IMR-90 (cell line): ENCODE results near the gene RABIF. TPM values are rescaled to one million over a fixed set of nuclear protein-coding genes. Genes with fewer than 3 reads are reported as not detected.

Source experiments
- ATAC-seq: fragments of 200-7000 bp; cut with Tn5 transposase; 2 replicates; pipeline ENCODE4 v1.9.1; 2020; ENCODE audit warnings: low read depth, mild to moderate bottlenecking, moderate library complexity
- BruUV-seq: library from RNA; stranded (reverse); fragments of 400-500 nt; replicated peaks from 2 replicates; lab custom pipeline; 2021; lab: Mats Ljungman, UMichigan
- CTCF ChIA-PET: fragments of 300-600 bp; formaldehyde crosslinking; extraction: SDS; loops from one replicate; lab custom pipeline; 2021; ENCODE audit warnings: antibody characterized with exemption; lab: Yijun Ruan, JAX
- POLR2A ChIA-PET: fragments of 300-600 bp; sonication (Branson Sonifier 250); formaldehyde crosslinking; loops from one replicate; lab custom pipeline; 2022; ENCODE audit warnings: antibody characterized with exemption; ENCODE audit not compliant: unreplicated experiment; lab: Charles Lee
- DNase-seq: peaks from one replicate; pipeline ENCODE4 v3.0.0; 2013
- H2AFZ ChIP-seq: replicated peaks from 2 replicates; pipeline ENCODE3; 2013; ENCODE audit warnings: low read length, mild to moderate bottlenecking; ENCODE audit not compliant: poor library complexity
- H2AK5ac ChIP-seq: 2 replicates; pipeline ENCODE4 v1.6.1; 2013; ENCODE audit warnings: low read depth, low read length, inconsistent platforms
- H2AK9ac ChIP-seq: replicated peaks from 2 replicates; pipeline ENCODE3; 2013; ENCODE audit warnings: mild to moderate bottlenecking, low read depth, low read length, moderate library complexity; ENCODE audit not compliant: poor library complexity
- H2BK120ac ChIP-seq: 2 replicates; pipeline ENCODE4 v1.6.1; 2013; ENCODE audit warnings: low read depth, low read length, inconsistent platforms
- H2BK15ac ChIP-seq: 3 replicates; pipeline ENCODE4 v1.6.1; 2013; ENCODE audit warnings: low read depth, low read length, inconsistent platforms
- H2BK20ac ChIP-seq: 2 replicates; pipeline ENCODE4 v1.6.1; 2013; ENCODE audit warnings: low read depth, mild to moderate bottlenecking, inconsistent platforms, low read length, moderate library complexity
- H2BK5ac ChIP-seq: 2 replicates; pipeline ENCODE4 v1.6.1; 2013; ENCODE audit warnings: mild to moderate bottlenecking, low read depth, low read length, inconsistent platforms; ENCODE audit not compliant: poor library complexity, severe bottlenecking
- H3K14ac ChIP-seq: replicated peaks from 2 replicates; pipeline ENCODE4 v1.6.1; 2013; ENCODE audit warnings: low read depth, low read length, inconsistent platforms
- H3K18ac ChIP-seq: 2 replicates; pipeline ENCODE4 v1.6.1; 2013; ENCODE audit warnings: low read depth, low read length, control low read depth
- H3K23ac ChIP-seq: 2 replicates; pipeline ENCODE4 v1.6.1; 2013; ENCODE audit warnings: low read depth, low read length, inconsistent platforms
- H3K27ac ChIP-seq: 2 replicates; pipeline ENCODE4 v1.5.1; 2013; ENCODE audit warnings: mild to moderate bottlenecking, control low read depth, low read length; ENCODE audit not compliant: insufficient read depth
- H3K27me3 ChIP-seq: 2 replicates; pipeline ENCODE4 v1.6.1; 2013; ENCODE audit warnings: low read length; ENCODE audit not compliant: control insufficient read depth, insufficient read depth
- H3K36me3 ChIP-seq: 2 replicates; pipeline ENCODE4 v1.6.1; 2013; ENCODE audit warnings: low read length, mixed read lengths; ENCODE audit not compliant: control insufficient read depth, insufficient read depth
- H3K4ac ChIP-seq: 2 replicates; pipeline ENCODE4 v1.6.1; 2013; ENCODE audit warnings: low read depth, low read length, inconsistent platforms
- H3K4me1 ChIP-seq: 2 replicates; pipeline ENCODE4 v1.6.1; 2013; ENCODE audit warnings: low read length, mixed read lengths; ENCODE audit not compliant: control insufficient read depth, insufficient read depth
- H3K4me2 ChIP-seq: 2 replicates; pipeline ENCODE4 v1.6.1; 2013; ENCODE audit warnings: low read depth, mild to moderate bottlenecking, control low read depth, low read length, moderate library complexity
- H3K4me3 ChIP-seq: 2 replicates; pipeline ENCODE4 v1.5.1; 2013; ENCODE audit warnings: low read depth, mild to moderate bottlenecking, control low read depth, low read length, moderate library complexity; ENCODE audit not compliant: insufficient read depth
- H3K56ac ChIP-seq: 2 replicates; pipeline ENCODE4 v1.6.1; 2013; ENCODE audit warnings: low read length, inconsistent platforms; ENCODE audit not compliant: insufficient read depth; ENCODE audit errors: extremely low read depth
- H3K79me1 ChIP-seq, 2 experiments: 2 replicates each; pipeline ENCODE4 v1.6.1; 2013; ENCODE audit warnings: low read length in 2 of 2, inconsistent platforms in 1 of 2, low read depth in 1 of 2
- H3K9ac ChIP-seq: 2 replicates; pipeline ENCODE4 v1.6.1; 2013; ENCODE audit warnings: low read depth, low read length, control low read depth
- H3K9me1 ChIP-seq: 2 replicates; pipeline ENCODE4 v1.6.1; 2013; ENCODE audit warnings: low read length, inconsistent platforms; ENCODE audit not compliant: insufficient read depth
- H3K9me3 ChIP-seq: 2 replicates; pipeline ENCODE4 v1.6.1; 2013; ENCODE audit warnings: low read length; ENCODE audit not compliant: control insufficient read depth, insufficient read depth
- H4K20me1 ChIP-seq: 2 replicates; pipeline ENCODE4 v1.6.1; 2013; ENCODE audit warnings: low read length, inconsistent platforms; ENCODE audit not compliant: insufficient read depth
- H4K5ac ChIP-seq: 2 replicates; pipeline ENCODE4 v1.6.1; 2013; ENCODE audit warnings: mild to moderate bottlenecking, low read depth, low read length, control low read depth
- H4K8ac ChIP-seq, 2 experiments: 2 replicates each; pipeline ENCODE4 v1.6.1; 2013; ENCODE audit warnings: low read depth in 2 of 2, low read length in 2 of 2, control low read depth in 1 of 2, inconsistent platforms in 1 of 2
- H4K91ac ChIP-seq: 2 replicates; pipeline ENCODE4 v1.6.1; 2013; ENCODE audit warnings: low read depth, low read length, inconsistent platforms; ENCODE audit not compliant: insufficient read depth
- BHLHE40 ChIP-seq: fragments of 150-350 bp; IDR thresholded peaks from 2 replicates; pipeline ENCODE4 v1.6.1; 2016; ENCODE audit warnings: mild to moderate bottlenecking, low read depth, low read length
- CHD1 ChIP-seq: IDR thresholded peaks from 2 replicates; pipeline ENCODE4 v1.6.1; 2012; ENCODE audit warnings: low read depth, low read length, improper control_type of control experiment
- FOS ChIP-seq: fragments of 150-350 bp; IDR thresholded peaks from 2 replicates; pipeline ENCODE4 v1.6.1; 2016; ENCODE audit warnings: low read depth, low read length
- MAFK ChIP-seq: IDR thresholded peaks from 2 replicates; pipeline ENCODE4 v1.6.1; 2012; ENCODE audit warnings: low read depth, low read length, improper control_type of control experiment
- MAZ ChIP-seq: IDR thresholded peaks from 2 replicates; pipeline ENCODE4 v1.6.1; 2012; ENCODE audit warnings: low read depth, mild to moderate bottlenecking, low read length, improper control_type of control experiment, moderate library complexity, borderline replicate concordance
- MXI1 ChIP-seq: IDR thresholded peaks from 2 replicates; pipeline ENCODE4 v1.6.1; 2012; ENCODE audit warnings: low read depth, mild to moderate bottlenecking, low read length, moderate library complexity, borderline replicate concordance
- POLR2A ChIP-seq: IDR thresholded peaks from 2 replicates; pipeline ENCODE4 v1.6.1; 2012; ENCODE audit warnings: mild to moderate bottlenecking, low read depth, low read length
- RAD21 ChIP-seq: IDR thresholded peaks from 2 replicates; pipeline ENCODE4 v1.6.1; 2012; ENCODE audit warnings: low read length, improper control_type of control experiment
- RCOR1 ChIP-seq: IDR thresholded peaks from 2 replicates; pipeline ENCODE4 v1.6.1; 2012; ENCODE audit warnings: mild to moderate bottlenecking, low read length, improper control_type of control experiment; ENCODE audit not compliant: insufficient replicate concordance
- RFX5 ChIP-seq: IDR thresholded peaks from 2 replicates; pipeline ENCODE4 v1.8.0; 2012; ENCODE audit warnings: low read depth, mild to moderate bottlenecking, low read length, moderate library complexity
- SMC3 ChIP-seq: fragments of 150-350 bp; IDR thresholded peaks from 2 replicates; pipeline ENCODE4 v1.6.1; 2016; ENCODE audit warnings: low read depth, mild to moderate bottlenecking, antibody characterized with exemption, low read length, moderate library complexity
- WGBS, 2 experiments: methylation state at CpG; one replicate each; pipeline versions ENCODE4 v1.1.5 to v1.1.7; 2013; ENCODE audit warnings: missing lambda C conversion rate in 2 of 2; ENCODE audit not compliant: insufficient read length in 1 of 2; ENCODE audit errors: extremely low coverage in 2 of 2; 5-methylcytosine and 5-hydroxymethylcytosine counted together
- dilution Hi-C: fragments of 300-500 bp; cut with HindIII; formaldehyde crosslinking; loops from one replicate; pipeline ENCODE4 v1.14.3; 2018; ENCODE audit warnings: low sequenced_read_pairs; ENCODE audit not compliant: unreplicated experiment
- in situ Hi-C: fragments of 300-500 bp; cut with MboI; formaldehyde crosslinking; loops from 3 replicates; pipeline ENCODE4 v1.14.3; 2019; ENCODE audit warnings: low sequenced_read_pairs, inconsistent platforms, mixed read lengths
- intact Hi-C: fragments of 100-400 bp; cut with micrococcal nuclease; formaldehyde crosslinking; loops from 2 replicates; pipeline ENCODE4 v1.10.0; 2022
- polyA plus RNA-seq, 3 experiments: library from polyadenylated mRNA; depleted of rRNA; stranded (reverse); fragments of >200 nt; gene quantifications; 2 replicates each; pipeline ENCODE4 v1.2.3, GENCODE V29; 2012; ENCODE audit warnings: low replicate concordance in 1 of 3
- total RNA-seq: library from RNA; depleted of rRNA; stranded (reverse); fragments of >200 nt; gene quantifications from 2 replicates; pipeline ENCODE4 v1.2.3, GENCODE V29; 2012
- TF ChIP-seq, protein P1 (sequence below): conservative IDR thresholded peaks from 2 replicates; pipeline ENCODE4 v1.5.1; 2012; ENCODE audit warnings: mild to moderate bottlenecking, low read depth, low read length, improper control_type of control experiment

The RABIF gene
- total and polyA plus RNA-seq, 2 of the 4 experiments (the other 2 are of a cell fraction), result 4.8 to 7.9 TPM

DNA sequence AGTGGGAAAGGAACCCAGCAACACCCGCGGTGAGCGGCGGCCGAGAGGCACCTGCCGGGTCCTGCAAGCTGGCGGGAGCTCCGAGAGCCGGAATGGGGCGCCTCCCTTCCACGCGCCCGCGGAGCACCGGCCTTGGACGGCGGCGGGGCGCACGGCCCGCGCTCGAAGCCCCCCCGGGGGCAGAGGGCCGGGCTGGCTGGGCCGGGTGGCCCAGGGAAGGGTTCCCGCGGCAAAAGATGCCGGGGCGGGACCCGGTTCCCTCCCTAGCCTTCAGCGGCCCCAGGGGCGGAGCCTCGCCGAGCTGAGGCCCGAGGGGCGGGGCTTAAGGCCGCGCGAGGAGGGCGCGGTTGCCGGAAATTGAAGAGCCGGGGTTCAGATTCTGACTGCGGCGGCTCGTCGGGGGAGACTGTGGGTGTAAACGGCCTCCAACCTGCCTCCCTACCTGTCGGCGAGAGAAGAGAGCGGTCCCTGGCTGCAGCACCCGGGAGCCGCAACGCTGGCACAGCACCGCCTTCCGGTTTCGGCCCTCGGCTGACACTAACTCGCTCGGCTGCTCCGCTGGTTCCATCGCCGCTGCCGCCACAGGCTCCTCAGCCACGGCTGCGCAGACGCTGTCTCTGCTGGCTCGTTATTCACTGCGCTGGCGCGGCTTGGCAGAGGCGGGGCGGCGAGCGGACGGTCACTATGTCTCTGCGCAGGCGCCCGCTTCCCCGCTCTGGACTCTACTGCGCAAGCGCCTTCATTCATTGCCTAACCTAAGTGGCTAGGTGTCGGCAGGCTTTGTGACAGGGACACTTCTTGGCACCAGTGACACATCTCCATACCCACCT, at the start of gene RABIF (continued):
- no peak for TF ChIP-seq RAD21
- TF ChIP-seq MXI1, result peak; percentile 21; the same call in 1 of the 2 replicates
- TF ChIP-seq POLR2A, result peak; percentile 80
- peak; percentile 34; the same call in 1 of the 2 replicates for TF ChIP-seq MAZ
- no peak for TF ChIP-seq MAFK

DNA sequence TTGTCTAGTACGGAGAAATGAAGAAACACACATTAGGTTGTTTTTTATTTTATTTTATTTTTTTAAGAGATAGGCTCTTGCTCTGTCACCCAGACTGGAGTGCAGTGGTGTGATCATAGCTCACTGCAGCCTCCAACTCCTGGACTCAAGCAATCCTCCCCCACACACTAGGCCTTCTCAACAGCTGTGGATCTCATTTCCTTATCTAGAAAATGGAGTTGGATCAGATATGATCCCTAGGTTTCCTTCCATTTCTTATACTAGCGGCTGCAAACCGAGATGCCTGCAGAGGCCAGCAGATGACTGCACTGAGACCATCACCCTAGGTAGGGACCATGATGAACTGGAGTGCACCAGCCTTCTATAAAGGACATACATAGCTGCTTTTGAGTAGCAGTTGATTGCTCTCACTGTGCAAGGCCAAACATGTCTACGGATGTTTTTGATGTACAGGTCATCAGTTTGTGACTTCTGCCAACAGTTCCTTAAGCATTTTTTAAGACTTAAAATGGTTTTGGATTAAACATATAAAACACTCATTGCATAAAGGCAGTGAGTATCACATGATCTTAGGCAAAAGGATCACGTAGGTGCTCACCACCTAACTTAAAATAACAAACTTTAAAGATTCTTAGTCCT, 49.5 kb upstream of the RABIF start:
- Histone ChIP-seq H2AFZ (no peak overlapping the region), H4K8ac (no peak overlapping the region), H3K14ac (no peak overlapping the region), H3K4ac (no peak overlapping the region), H3K4me3 (no peak overlapping the region), H4K91ac (no peak overlapping the region), H3K56ac (no peak overlapping the region), H3K18ac (no peak overlapping the region), H3K9me3 (no peaks in the 10 kb centered on the region), H2AK5ac (no peak overlapping the region), H4K20me1 (no peaks in the 10 kb centered on the region), H3K23ac (no peak overlapping the region), H2AK9ac (no peak overlapping the region), H2BK120ac (no peak overlapping the region), H3K27ac (no peak overlapping the region), H2BK5ac (no peak overlapping the region), H2BK15ac (no peak overlapping the region), H4K5ac (no peak overlapping the region), H3K9ac (no peak overlapping the region), H2BK20ac (no peak overlapping the region), H3K4me1 (no peaks in the 10 kb centered on the region), H3K4me2 (no peak overlapping the region), H3K79me1 (no peaks in the 10 kb centered on the region), H3K36me3 (peaks cover 21% of the 10 kb centered on the region), H3K9me1 (no peaks in the 10 kb centered on the region), H3K27me3 (no peaks in the 10 kb centered on the region)
- ATAC-seq (no peak), DNase-seq (no peak)
- ChIA-PET POLR2A (no interaction called here), CTCF (no interaction called here)
- TF ChIP-seq, protein P1, sequence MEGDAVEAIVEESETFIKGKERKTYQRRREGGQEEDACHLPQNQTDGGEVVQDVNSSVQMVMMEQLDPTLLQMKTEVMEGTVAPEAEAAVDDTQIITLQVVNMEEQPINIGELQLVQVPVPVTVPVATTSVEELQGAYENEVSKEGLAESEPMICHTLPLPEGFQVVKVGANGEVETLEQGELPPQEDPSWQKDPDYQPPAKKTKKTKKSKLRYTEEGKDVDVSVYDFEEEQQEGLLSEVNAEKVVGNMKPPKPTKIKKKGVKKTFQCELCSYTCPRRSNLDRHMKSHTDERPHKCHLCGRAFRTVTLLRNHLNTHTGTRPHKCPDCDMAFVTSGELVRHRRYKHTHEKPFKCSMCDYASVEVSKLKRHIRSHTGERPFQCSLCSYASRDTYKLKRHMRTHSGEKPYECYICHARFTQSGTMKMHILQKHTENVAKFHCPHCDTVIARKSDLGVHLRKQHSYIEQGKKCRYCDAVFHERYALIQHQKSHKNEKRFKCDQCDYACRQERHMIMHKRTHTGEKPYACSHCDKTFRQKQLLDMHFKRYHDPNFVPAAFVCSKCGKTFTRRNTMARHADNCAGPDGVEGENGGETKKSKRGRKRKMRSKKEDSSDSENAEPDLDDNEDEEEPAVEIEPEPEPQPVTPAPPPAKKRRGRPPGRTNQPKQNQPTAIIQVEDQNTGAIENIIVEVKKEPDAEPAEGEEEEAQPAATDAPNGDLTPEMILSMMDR, result no peak
- TF ChIP-seq MAZ (no peak), RFX5 (no peak), RCOR1 (no peak), FOS (no peak), BHLHE40 (no peak), RAD21 (no peak), SMC3 (no peak), CHD1 (no peak)
- no TSS peak for BruUV-seq
- in situ Hi-C loops (no loop called here), intact Hi-C loops (no loop called here), dilution Hi-C loops (no loop called here)
- 100% methylated on average over 1 of the region's 5 CpGs; no CpG with 5 or more reads in 1 of the 2 experiments for WGBS, 2 experiments
